Gastrocnemius medialis (tissue), 4 donors: ENCODE results near the gene TCP1.

Source experiments
- POLR2A ChIP-seq, 2 donors: fragments of 450-650 bp; IDR thresholded peaks; one replicate each; pipeline ENCODE4 v1.6.1; 2017; ENCODE audit warnings: antibody characterized with exemption in 2 of 2, mild to moderate bottlenecking in 2 of 2, moderate library complexity in 2 of 2
- TF ChIP-seq, protein P1 (sequence below), 5 experiments: fragments of 450-650 bp in 3 of 5; fragments of 200-600 bp in 2 of 5; sonication (generic) in 2 of 5; IDR thresholded peaks in 4 of 5; conservative IDR thresholded peaks in 1 of 5; 1 replicate in 4 of 5; 2 replicates in 1 of 5; pipeline ENCODE4 v1.5.1; 2016 to 2019; ENCODE audit warnings: antibody characterized with exemption in 5 of 5, mild to moderate bottlenecking in 3 of 5, moderate library complexity in 3 of 5

DNA sequence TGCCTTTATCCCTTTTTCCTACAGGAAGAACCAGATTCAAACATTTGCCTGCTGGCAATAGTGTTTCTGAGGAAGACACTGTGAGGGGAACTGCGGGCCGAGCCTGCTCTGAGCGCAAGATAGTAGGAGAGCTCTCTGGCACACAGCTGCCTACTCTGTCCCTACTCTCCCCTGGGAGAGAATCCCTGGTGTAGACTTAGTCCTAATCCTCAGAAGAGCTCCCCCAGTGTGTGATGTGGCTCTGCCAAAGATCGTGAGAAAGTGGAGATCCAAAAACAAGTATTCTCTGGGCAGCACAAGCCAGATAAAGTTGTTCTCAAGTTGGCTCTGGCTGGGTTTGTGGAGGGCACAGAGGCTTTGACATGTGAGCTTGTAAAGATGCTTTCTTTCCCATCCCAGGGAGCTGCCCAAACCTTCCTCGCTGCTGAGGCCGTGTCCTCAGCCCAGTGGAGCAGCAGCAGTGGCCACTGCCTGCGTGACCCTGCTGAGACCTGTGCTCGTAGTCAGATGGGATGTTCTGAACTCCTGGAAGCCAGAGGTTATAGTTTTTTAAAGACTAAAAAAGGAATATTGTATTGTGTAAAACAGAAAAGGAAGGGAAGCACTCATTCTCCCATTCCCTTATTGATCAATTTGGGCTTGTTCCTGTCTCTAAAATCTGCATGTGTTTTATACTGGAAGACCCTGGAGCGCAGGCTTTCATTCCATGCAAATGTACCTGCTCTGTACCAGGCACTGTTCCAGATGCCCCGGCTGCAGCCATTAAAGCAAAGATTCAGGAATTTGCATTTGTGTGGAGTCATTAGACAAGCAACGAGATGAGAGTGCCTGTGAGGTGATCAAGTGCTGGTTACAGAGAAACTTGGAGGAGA is 41.3 kb upstream of the TCP1 start:
- TF ChIP-seq, protein P1, sequence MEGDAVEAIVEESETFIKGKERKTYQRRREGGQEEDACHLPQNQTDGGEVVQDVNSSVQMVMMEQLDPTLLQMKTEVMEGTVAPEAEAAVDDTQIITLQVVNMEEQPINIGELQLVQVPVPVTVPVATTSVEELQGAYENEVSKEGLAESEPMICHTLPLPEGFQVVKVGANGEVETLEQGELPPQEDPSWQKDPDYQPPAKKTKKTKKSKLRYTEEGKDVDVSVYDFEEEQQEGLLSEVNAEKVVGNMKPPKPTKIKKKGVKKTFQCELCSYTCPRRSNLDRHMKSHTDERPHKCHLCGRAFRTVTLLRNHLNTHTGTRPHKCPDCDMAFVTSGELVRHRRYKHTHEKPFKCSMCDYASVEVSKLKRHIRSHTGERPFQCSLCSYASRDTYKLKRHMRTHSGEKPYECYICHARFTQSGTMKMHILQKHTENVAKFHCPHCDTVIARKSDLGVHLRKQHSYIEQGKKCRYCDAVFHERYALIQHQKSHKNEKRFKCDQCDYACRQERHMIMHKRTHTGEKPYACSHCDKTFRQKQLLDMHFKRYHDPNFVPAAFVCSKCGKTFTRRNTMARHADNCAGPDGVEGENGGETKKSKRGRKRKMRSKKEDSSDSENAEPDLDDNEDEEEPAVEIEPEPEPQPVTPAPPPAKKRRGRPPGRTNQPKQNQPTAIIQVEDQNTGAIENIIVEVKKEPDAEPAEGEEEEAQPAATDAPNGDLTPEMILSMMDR (IDR thresholded peaks at IDR 0.05 in 4 of 5, conservative IDR thresholded peaks at IDR 0.05 in 1 of 5), result no peak
- no peak for TF ChIP-seq POLR2A (IDR thresholded peaks at IDR 0.05)
